Testis (tissue), 3 donors: ENCODE data around the gene CNTN4. TPM values are rescaled to one million over a fixed set of nuclear protein-coding genes. Genes with fewer than 3 reads are reported as not detected.

Experiments used
- DNase-seq: peaks from one replicate; pipeline ENCODE4 v3.0.0-alpha.2; 2019
- H3K27ac ChIP-seq, 2 donors: fragments of 200-600 bp; sonication (generic); one replicate each; pipeline ENCODE4 v1.5.1; 2019
- H3K27me3 ChIP-seq: fragments of 200-600 bp; sonication (generic); one replicate; pipeline ENCODE4 v1.5.1; 2019
- H3K36me3 ChIP-seq: fragments of 200-600 bp; sonication (generic); one replicate; pipeline ENCODE4 v1.5.1; 2017; ENCODE audit warnings: low read depth; ENCODE audit errors: missing control alignments
- H3K4me1 ChIP-seq: fragments of 200-600 bp; sonication (generic); one replicate; pipeline ENCODE4 v1.5.1; 2019
- H3K4me3 ChIP-seq, 2 donors: fragments of 200-600 bp; sonication (generic); one replicate each; pipeline ENCODE4 v1.5.1; 2017 to 2019
- H3K9me3 ChIP-seq: fragments of 200-600 bp; sonication (generic); one replicate; pipeline ENCODE4 v1.5.1; 2017
- CTCF ChIP-seq, 3 experiments: fragments of 450-650 bp in 2 of 3; fragments of 200-600 bp in 1 of 3; sonication (generic) in 1 of 3; IDR thresholded peaks; one replicate each; pipeline ENCODE4 v1.5.1; 2016 to 2019; ENCODE audit warnings: antibody characterized with exemption in 3 of 3, mild to moderate bottlenecking in 2 of 3, moderate library complexity in 1 of 3
- POLR2A ChIP-seq: fragments of 450-650 bp; IDR thresholded peaks from one replicate; pipeline ENCODE4 v1.6.1; 2017; ENCODE audit warnings: antibody characterized with exemption, mild to moderate bottlenecking, moderate library complexity
- WGBS, 2 donors: methylation state at CpG; one replicate each; pipeline ENCODE4 v1.1.5; 2018; 5-methylcytosine and 5-hydroxymethylcytosine counted together
- intact Hi-C: fragments of 100-400 bp; cut with DNase I; formaldehyde crosslinking; loops from one replicate; pipeline ENCODE4 v1.15.1; 2023; ENCODE audit warnings: low total_unique reads
- polyA plus RNA-seq: library from polyadenylated mRNA; stranded (reverse); fragments of 350-450 nt; fragmentation: Illumina TruSeq; extraction: RNeasy Lipid Tissue Mini Kit (QIAGEN cat#74804); gene quantifications from one replicate; pipeline ENCODE4 v1.2.3, GENCODE V29; 2014; ENCODE audit warnings: low read depth, low replicate concordance; ENCODE audit not compliant: insufficient read depth
- total RNA-seq, 2 donors: library from RNA; depleted of rRNA; stranded (reverse); fragments of >200 nt; gene quantifications; one replicate each; pipeline ENCODE4 v1.2.3, GENCODE V29; 2016

The CNTN4 gene
- total and polyA plus RNA-seq, 3 donors from 2014 or later, result 10.4 to 37.7 (median 19.6) TPM

- 51 to 65% methylated on average over 2 of the region's 2 CpGs for WGBS, 2 donors
- H3K9me3 ChIP-seq, result no peaks in the 10 kb centered on the region
- intact Hi-C loops, result no loop called here
- TF ChIP-seq CTCF (IDR thresholded peaks at IDR 0.05) (no peak), POLR2A (no peak)
- DNase-seq, result no peak
- no peak overlapping the region for H3K4me3 ChIP-seq
- H3K36me3 ChIP-seq, result no peaks in the 10 kb centered on the region
- no peaks in the 10 kb centered on the region for H3K4me1 ChIP-seq
- no peak overlapping the region for H3K27ac ChIP-seq
- no peaks in the 10 kb centered on the region for H3K27me3 ChIP-seq
Measured at GRCh38 chr3:2454865-2455264, 356.2 kb downstream of the CNTN4 start.

GRCh38 chr3:2456788-2457187, 358.1 kb downstream of the CNTN4 start:
- Histone ChIP-seq H3K36me3 (no peaks in the 10 kb centered on the region), H3K27ac (no peak overlapping the region), H3K27me3 (no peaks in the 10 kb centered on the region), H3K9me3 (no peaks in the 10 kb centered on the region), H3K4me1 (no peaks in the 10 kb centered on the region), H3K4me3 (no peak overlapping the region)
- 90 to 92% methylated on average over 4 of the region's 4 CpGs for WGBS, 2 donors
- TF ChIP-seq POLR2A, result no peak
- TF ChIP-seq CTCF (IDR thresholded peaks at IDR 0.05), result no peak
- no peak for DNase-seq
- intact Hi-C loops, result no loop called here

- DNase-seq, result no peak
- intact Hi-C loops, result no loop called here
- H3K9me3 ChIP-seq, result no peaks in the 10 kb centered on the region
- no peaks in the 10 kb centered on the region for H3K36me3 ChIP-seq
- no peak overlapping the region for H3K4me3 ChIP-seq
- no peak overlapping the region for H3K27ac ChIP-seq
- no peaks in the 10 kb centered on the region for H3K27me3 ChIP-seq
- TF ChIP-seq CTCF (IDR thresholded peaks at IDR 0.05) (no peak), POLR2A (no peak)
- H3K4me1 ChIP-seq, result no peaks in the 10 kb centered on the region
- WGBS, 2 donors, result 68 to 81% methylated on average over 2 of the region's 2 CpGs
Measured at GRCh38 chr3:2458816-2459215, 360.1 kb downstream of the CNTN4 start.

GRCh38 chr3:2465842-2466241, 367.2 kb downstream of the CNTN4 start:
- Histone ChIP-seq H3K27ac (no peak overlapping the region), H3K4me3 (no peak overlapping the region), H3K4me1 (no peaks in the 10 kb centered on the region), H3K27me3 (no peaks in the 10 kb centered on the region), H3K36me3 (no peaks in the 10 kb centered on the region), H3K9me3 (no peaks in the 10 kb centered on the region)
- no peak for DNase-seq
- 83 to 86% methylated on average over 1 of the region's 1 CpG for WGBS, 2 donors
- no peak for TF ChIP-seq CTCF (IDR thresholded peaks at IDR 0.05)
- TF ChIP-seq POLR2A, result no peak
- intact Hi-C loops, result no loop called here

- no peaks in the 10 kb centered on the region for H3K9me3 ChIP-seq
- intact Hi-C loops, result no loop called here
- no peak for TF ChIP-seq POLR2A
- TF ChIP-seq CTCF (IDR thresholded peaks at IDR 0.05), result no peak
- 78 to 87% methylated on average over 4 of the region's 4 CpGs for WGBS, 2 donors
- no peaks in the 10 kb centered on the region for H3K36me3 ChIP-seq
- no peak overlapping the region for H3K27ac ChIP-seq
- no peaks in the 10 kb centered on the region for H3K27me3 ChIP-seq
- no peak overlapping the region for H3K4me3 ChIP-seq
- no peak for DNase-seq
- H3K4me1 ChIP-seq, result no peaks in the 10 kb centered on the region
Measured at GRCh38 chr3:2468816-2469215, 370.1 kb downstream of the CNTN4 start.
